ENCODE measurements around the gene SEZ6L.

GRCh38 chr22:26141831-26142230 is 27.4 kb upstream of the SEZ6L start:
- TF ChIP-seq CTCF (IDR thresholded peaks at IDR 0.05) (no peak), EP300 (IDR thresholded peaks at IDR 0.05) (no peak)
